ENCODE results near the gene SPATA20. TPM values are rescaled to one million over a fixed set of nuclear protein-coding genes. Genes with fewer than 3 reads are reported as not detected.

SPATA20 gene
- 39.4 and 59.1 TPM in 2 replicates for total RNA-seq (2014; rRNA removed; shearing (Covaris generic))

GRCh38 chr17:50547035-50547735 lies at the start of gene SPATA20:
Gene SPATA20 (plus strand): TSS chr17:50547174. CDS start chr17:50547209, 35 bp downstream.
- in situ Hi-C loops (cut with HindIII; ENCODE audit: low sequenced_read_pairs) = no loop called here
- peak; percentile 93 for DNase-seq (ENCODE audit: low spot score)

- DNase-seq (ENCODE audit: low spot score) = no peak
- in situ Hi-C loops (cut with HindIII; ENCODE audit: low sequenced_read_pairs) = no loop called here
Measured at GRCh38 chr17:50498021-50498874, 48.7 kb upstream of the SPATA20 start.

DNA sequence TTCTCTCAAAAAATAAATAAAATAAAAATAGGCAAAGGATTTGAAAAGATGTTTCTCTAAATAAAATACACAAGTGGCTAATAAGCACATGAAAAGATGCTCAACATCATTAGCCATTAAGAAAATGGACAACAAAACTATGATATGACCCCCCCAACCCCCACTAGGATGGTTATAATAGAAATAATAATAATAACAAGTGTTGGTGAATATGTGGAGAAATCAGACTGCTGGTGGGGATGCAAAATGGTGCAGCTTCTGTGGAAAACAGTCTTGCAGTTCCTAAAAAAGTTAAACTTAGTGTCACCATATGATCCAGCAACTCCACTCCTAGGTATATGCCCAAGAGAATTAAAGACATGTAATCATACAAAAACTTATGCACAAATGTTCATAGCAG lies 47.7 kb upstream of the SPATA20 start:
- no peak for DNase-seq (ENCODE audit: low spot score)
- in situ Hi-C loops (cut with HindIII; ENCODE audit: low sequenced_read_pairs) = no loop called here

DNA sequence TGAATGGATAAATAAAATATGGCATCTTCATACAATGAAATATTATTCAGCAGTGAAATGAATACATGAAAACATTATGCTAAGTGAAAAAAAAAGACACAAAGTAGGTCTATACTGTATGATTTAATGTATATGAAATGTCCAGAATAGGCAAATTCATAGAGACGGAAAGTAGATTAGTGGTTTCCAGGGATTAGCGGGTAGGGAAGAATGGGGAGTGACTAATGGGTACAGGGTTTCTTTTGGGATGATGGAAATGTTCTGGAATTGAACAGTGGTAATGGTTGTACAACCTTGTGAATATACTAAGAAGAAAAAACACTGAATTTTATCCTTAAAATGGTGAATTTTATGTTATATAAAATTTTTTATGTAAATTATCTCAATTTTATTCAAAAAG lies 47.3 kb upstream of the SPATA20 start:
- in situ Hi-C loops (cut with HindIII; ENCODE audit: low sequenced_read_pairs) = no loop called here
- no peak for DNase-seq (ENCODE audit: low spot score)

DNA sequence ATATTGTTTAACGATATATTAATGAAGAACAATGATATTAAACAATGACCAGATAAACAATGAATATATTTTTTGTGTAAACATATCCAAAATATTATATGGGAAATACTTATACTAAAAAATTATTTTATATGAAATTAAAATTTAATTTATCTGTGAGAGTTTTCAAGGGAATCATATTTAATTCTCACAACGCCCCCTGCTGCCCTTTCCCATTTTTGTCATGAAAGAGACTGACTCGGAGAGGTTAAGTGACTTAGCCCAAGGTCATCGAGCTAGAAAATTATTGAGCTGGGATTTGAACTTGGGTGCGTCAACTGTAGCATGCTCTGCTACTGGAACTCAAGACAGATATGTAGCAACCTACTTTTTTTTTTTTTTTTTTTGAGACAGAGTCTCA lies 45.9 kb upstream of the SPATA20 start:
- in situ Hi-C loops (cut with HindIII; ENCODE audit: low sequenced_read_pairs) = no loop called here
- DNase-seq (ENCODE audit: low spot score) = no peak

GRCh38 chr17:50502301-50502990 lies 44.5 kb upstream of the SPATA20 start:
- in situ Hi-C loops (cut with HindIII; ENCODE audit: low sequenced_read_pairs) = no loop called here
- no peak for DNase-seq (ENCODE audit: low spot score)

GRCh38 chr17:50505591-50506130 lies 41.3 kb upstream of the SPATA20 start:
- no peak for DNase-seq (ENCODE audit: low spot score)
- in situ Hi-C loops (cut with HindIII; ENCODE audit: low sequenced_read_pairs) = no loop called here

- DNase-seq (ENCODE audit: low spot score) = no peak
- in situ Hi-C loops (cut with HindIII; ENCODE audit: low sequenced_read_pairs) = no loop called here
Measured at GRCh38 chr17:50506298-50506697, 40.7 kb upstream of the SPATA20 start.

- in situ Hi-C loops (cut with HindIII; ENCODE audit: low sequenced_read_pairs) = no loop called here
Measured at GRCh38 chr17:50507871-50508572, 39.0 kb upstream of the SPATA20 start, which contains the start of gene MYCBPAP. Gene MYCBPAP (plus strand): TSS chr17:50508439. CDS start chr17:50508675, 236 bp downstream.

GRCh38 chr17:50508573-50509460 lies 38.2 kb upstream of the SPATA20 start:
- in situ Hi-C loops (cut with HindIII; ENCODE audit: low sequenced_read_pairs) = no loop called here
- DNase-seq (ENCODE audit: low spot score) = peak; percentile 30

More at GRCh38 chr17:50507871-50508572, 39.0 kb upstream of the SPATA20 start, which contains the start of gene MYCBPAP:
- DNase-seq (ENCODE audit: low spot score) = peak; percentile 79

- no peak for DNase-seq (ENCODE audit: low spot score)
- in situ Hi-C loops (cut with HindIII; ENCODE audit: low sequenced_read_pairs) = no loop called here
Measured at GRCh38 chr17:50511058-50511457, 35.9 kb upstream of the SPATA20 start.

DNA sequence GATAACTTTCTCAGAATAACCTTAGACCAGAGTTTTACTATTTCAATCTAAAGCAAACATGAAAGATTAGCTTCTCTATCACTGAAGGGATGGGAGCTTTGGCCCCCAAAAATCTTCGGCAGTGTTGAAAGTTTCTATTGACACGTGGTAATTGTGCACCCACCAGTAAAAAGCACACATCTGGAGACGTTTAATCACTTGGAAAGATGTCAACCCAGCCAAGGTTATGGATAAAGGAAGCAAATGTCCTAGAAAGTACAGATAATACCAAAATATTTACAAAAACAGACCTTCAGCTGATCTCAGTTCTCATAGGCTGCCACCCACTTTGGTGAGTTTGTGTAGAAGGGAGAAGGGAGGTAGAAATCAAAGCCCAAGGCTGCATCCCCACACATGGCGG lies 33.5 kb upstream of the SPATA20 start:
- no peak for DNase-seq (ENCODE audit: low spot score)
- in situ Hi-C loops (cut with HindIII; ENCODE audit: low sequenced_read_pairs) = no loop called here

DNA sequence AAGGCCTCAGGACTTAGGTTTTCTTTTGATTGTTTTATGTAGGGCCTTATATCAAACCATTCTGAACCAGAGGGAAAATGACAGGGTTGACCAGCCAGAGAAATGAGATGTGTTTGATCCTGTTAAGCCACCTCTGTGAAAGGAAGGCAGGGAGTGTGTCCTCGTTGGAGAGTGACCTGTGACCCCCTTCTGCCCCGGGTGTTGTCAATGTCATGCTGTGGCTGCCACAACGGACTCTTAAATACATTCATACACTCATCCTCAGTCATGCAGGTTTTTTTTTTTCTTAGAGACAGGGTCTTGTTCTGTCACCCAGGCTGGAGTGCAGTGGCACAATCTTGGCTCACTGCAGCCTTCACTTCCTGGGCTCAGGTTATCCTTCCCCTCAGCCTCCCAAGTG lies 32.6 kb upstream of the SPATA20 start:
- in situ Hi-C loops (cut with HindIII; ENCODE audit: low sequenced_read_pairs) = no loop called here

DNA sequence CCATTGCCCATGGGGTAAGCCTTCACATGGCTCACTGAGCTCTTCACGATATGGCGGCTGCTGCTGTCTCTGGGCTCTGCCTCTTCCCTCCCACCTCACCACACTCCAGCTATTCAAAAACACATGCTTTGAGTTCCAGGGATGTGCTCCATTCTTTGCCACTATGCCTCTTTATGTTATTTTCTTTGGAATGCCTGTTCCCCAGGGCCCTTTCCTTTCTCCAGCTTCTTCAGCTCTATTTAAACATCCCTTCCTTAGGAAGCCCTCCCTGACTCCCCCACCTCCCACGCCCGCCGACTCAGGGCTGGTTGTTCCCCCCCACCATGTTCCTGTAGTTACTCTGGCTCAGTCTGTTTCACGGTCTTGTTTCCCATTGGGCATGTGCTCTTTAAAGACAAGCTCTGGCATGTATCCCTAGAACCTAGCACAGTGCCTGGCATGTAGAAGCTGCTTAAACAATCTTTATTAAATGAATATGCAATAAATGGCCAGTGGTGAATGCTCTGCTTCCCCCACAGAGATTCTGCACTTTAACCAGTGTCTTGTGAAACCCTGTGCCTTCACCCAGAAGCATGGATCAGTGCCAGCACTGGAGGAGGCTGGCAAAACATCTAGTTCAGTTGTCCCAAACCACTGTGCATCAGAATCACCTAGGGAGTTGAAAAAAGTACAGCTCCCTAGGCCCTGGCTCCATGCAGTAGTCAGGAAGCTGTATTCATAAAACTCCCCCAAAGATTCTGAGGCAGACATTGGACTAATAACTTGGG lies 31.9 kb upstream of the SPATA20 start:
- in situ Hi-C loops (cut with HindIII; ENCODE audit: low sequenced_read_pairs) = no loop called here
- DNase-seq (ENCODE audit: low spot score) = peak; percentile 22

More for the DNA sequence above, 32.6 kb upstream of the SPATA20 start:
- no peak for DNase-seq (ENCODE audit: low spot score)

DNA sequence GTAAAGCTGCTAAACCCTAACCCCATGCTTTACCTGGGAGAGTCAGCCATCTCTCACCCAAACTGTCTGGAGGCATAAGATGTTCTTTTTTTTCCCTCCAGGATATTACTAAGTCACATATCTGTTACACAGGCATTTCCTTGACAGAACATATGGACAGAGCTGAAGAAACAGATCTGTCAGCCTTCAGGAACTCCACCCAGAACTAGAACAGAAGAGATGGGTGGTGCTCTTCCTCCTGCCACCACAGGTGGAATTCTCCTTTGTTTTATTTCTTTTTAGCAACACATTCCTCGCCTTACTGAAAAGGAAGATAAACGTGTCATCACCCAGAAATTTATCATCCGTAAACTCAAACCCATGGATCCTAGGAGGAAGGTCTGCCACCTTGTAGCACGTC lies 30.0 kb upstream of the SPATA20 start:
- in situ Hi-C loops (cut with HindIII; ENCODE audit: low sequenced_read_pairs) = no loop called here

GRCh38 chr17:50517504-50518383 lies 29.2 kb upstream of the SPATA20 start:
- in situ Hi-C loops (cut with HindIII; ENCODE audit: low sequenced_read_pairs) = no loop called here
- peak; percentile 70 for DNase-seq (ENCODE audit: low spot score)

More for the DNA sequence above, 30.0 kb upstream of the SPATA20 start:
- DNase-seq (ENCODE audit: low spot score) = no peak

All from G401 (cell line).